ENCODE measurements around the gene COL6A3. TPM values are rescaled to one million over a fixed set of nuclear protein-coding genes. Genes with fewer than 3 reads are reported as not detected.

The COL6A3 gene
- total RNA-seq, 1 experiment from 2014 or later, result 0.86 TPM

- H3K36me3 ChIP-seq (ENCODE audit: insufficient read depth, low read length, poor library complexity, severe bottlenecking), result no peaks in the 10 kb centered on the region
- peaks cover 43% of the 10 kb centered on the region for H3K27me3 ChIP-seq (replicated peaks; ENCODE audit: insufficient read depth, low read depth, low read length, poor library complexity)
- POLR2A ChIA-PET (ENCODE audit: low non-redundant PET), result no interaction called here
- BruUV-seq (replicated peaks), result no TSS peak
- H3K9me3 ChIP-seq (ENCODE audit: low read depth, low read length, poor library complexity, severe bottlenecking), result no peaks in the 10 kb centered on the region
- intact Hi-C loops (cut with micrococcal nuclease; ENCODE audit: unreplicated experiment), result no loop called here
- no peak for DNase-seq (ENCODE audit: low spot score)
- H3K4me3 ChIP-seq (ENCODE audit: low read depth, low read length, poor library complexity, severe bottlenecking), result no peak overlapping the region
- CTCF ChIA-PET, result no interaction called here
- TF ChIP-seq CTCF (conservative IDR thresholded peaks at IDR 0.05; ENCODE audit: low read depth, low read length), result no peak
- TF ChIP-seq EZH2 (IDR thresholded peaks at IDR 0.05; ENCODE audit: borderline replicate concordance, low read depth, low read length, poor library complexity, severe bottlenecking), result no peak
- H3K4me1 ChIP-seq (ENCODE audit: insufficient read depth, low read length, poor library complexity, severe bottlenecking), result no peaks in the 10 kb centered on the region
- H3K27ac ChIP-seq (ENCODE audit: low read depth, low read length, poor library complexity, severe bottlenecking), result no peak overlapping the region
Observed at GRCh38 chr2:237350070-237350469, 63.9 kb downstream of the COL6A3 start.

GRCh38 chr2:237348281-237348865, 65.6 kb downstream of the COL6A3 start:
- intact Hi-C loops (cut with micrococcal nuclease; ENCODE audit: unreplicated experiment), result no loop called here
- no peak overlapping the region for H3K27ac ChIP-seq (ENCODE audit: low read depth, low read length, poor library complexity, severe bottlenecking)
- peaks cover 40% of the 10 kb centered on the region for H3K27me3 ChIP-seq (replicated peaks; ENCODE audit: insufficient read depth, low read depth, low read length, poor library complexity)
- H3K36me3 ChIP-seq (ENCODE audit: insufficient read depth, low read length, poor library complexity, severe bottlenecking), result no peaks in the 10 kb centered on the region
- CTCF ChIA-PET, result no interaction called here
- no peaks in the 10 kb centered on the region for H3K9me3 ChIP-seq (ENCODE audit: low read depth, low read length, poor library complexity, severe bottlenecking)
- no peak for TF ChIP-seq CTCF (conservative IDR thresholded peaks at IDR 0.05; ENCODE audit: low read depth, low read length)
- POLR2A ChIA-PET (ENCODE audit: low non-redundant PET), result no interaction called here
- H3K4me3 ChIP-seq (ENCODE audit: low read depth, low read length, poor library complexity, severe bottlenecking), result no peak overlapping the region
- no TSS peak for BruUV-seq (replicated peaks)
- no peaks in the 10 kb centered on the region for H3K4me1 ChIP-seq (ENCODE audit: insufficient read depth, low read length, poor library complexity, severe bottlenecking)
- no peak for DNase-seq (ENCODE audit: low spot score)

- Histone ChIP-seq H3K4me3 (ENCODE audit: low read depth, low read length, poor library complexity, severe bottlenecking) (no peak overlapping the region), H3K4me1 (ENCODE audit: insufficient read depth, low read length, poor library complexity, severe bottlenecking) (no peaks in the 10 kb centered on the region), H3K9me3 (ENCODE audit: low read depth, low read length, poor library complexity, severe bottlenecking) (no peaks in the 10 kb centered on the region), H3K36me3 (ENCODE audit: insufficient read depth, low read length, poor library complexity, severe bottlenecking) (no peaks in the 10 kb centered on the region), H3K27ac (ENCODE audit: low read depth, low read length, poor library complexity, severe bottlenecking) (no peak overlapping the region), H3K27me3 (replicated peaks; ENCODE audit: insufficient read depth, low read depth, low read length, poor library complexity) (peaks cover 16% of the 10 kb centered on the region)
- no TSS peak for BruUV-seq (replicated peaks)
- TF ChIP-seq CTCF (conservative IDR thresholded peaks at IDR 0.05; ENCODE audit: low read depth, low read length), result no peak
- TF ChIP-seq EZH2 (IDR thresholded peaks at IDR 0.05; ENCODE audit: borderline replicate concordance, low read depth, low read length, poor library complexity, severe bottlenecking), result no peak
- POLR2A ChIA-PET (ENCODE audit: low non-redundant PET), result interaction anchor here (0.6 kb wide), 1 partner anchor 129 kb away, joined by 4 read pairs; no protein-coding TSS in a partner anchor
- intact Hi-C loops (cut with micrococcal nuclease; ENCODE audit: unreplicated experiment), result no loop called here
- CTCF ChIA-PET, result no interaction called here
- DNase-seq (ENCODE audit: low spot score), result peak; percentile 15
Observed at GRCh38 chr2:237345891-237346640, 67.9 kb downstream of the COL6A3 start.

Measured in A673 (cell line).